HepG2 (cell line): Measurements from ENCODE around the gene TICAM2.

Experiments used
- ATF3 ChIP-seq: sonication (generic); formaldehyde crosslinking; IDR thresholded peaks from 2 replicates; pipeline ENCODE4 v1.4.0; 2020; ENCODE audit warnings: missing genetic modification reagents
- BHLHE40 ChIP-seq: IDR thresholded peaks from 2 replicates; pipeline ENCODE4 v1.6.1; 2011; ENCODE audit warnings: low read length, improper control_type of control experiment
- CBFB ChIP-seq: sonication (generic); formaldehyde crosslinking; IDR thresholded peaks from 2 replicates; pipeline ENCODE4 v1.4.0; 2020; ENCODE audit warnings: missing genetic modification reagents
- CTCF ChIP-seq: sonication (generic); formaldehyde crosslinking; IDR thresholded peaks from 2 replicates; pipeline ENCODE4 v1.5.0; 2020; ENCODE audit warnings: mild to moderate bottlenecking, missing genetic modification reagents, moderate library complexity
- PHB2 ChIP-seq: fragments of 450-650 bp; IDR thresholded peaks from 2 replicates; pipeline ENCODE4 v1.6.1; 2018; ENCODE audit not compliant: partially characterized antibody
- TAF1 ChIP-seq: sonication (generic); formaldehyde crosslinking; IDR thresholded peaks from 2 replicates; pipeline ENCODE4 v1.4.0; 2020; ENCODE audit warnings: missing genetic modification reagents
- ZBTB37 ChIP-seq: sonication (generic); formaldehyde crosslinking; IDR thresholded peaks from 2 replicates; pipeline ENCODE4 v1.4.0; 2020; ENCODE audit warnings: mild to moderate bottlenecking, missing genetic modification reagents
- ZFP37 ChIP-seq: sonication (generic); formaldehyde crosslinking; IDR thresholded peaks from 2 replicates; pipeline ENCODE4 v1.4.0; 2020; ENCODE audit warnings: missing genetic modification reagents, borderline replicate concordance
- ZNF274 ChIP-seq: sonication (generic); formaldehyde crosslinking; IDR thresholded peaks from 2 replicates; pipeline ENCODE4 v1.5.1; 2020; ENCODE audit warnings: mild to moderate bottlenecking, missing genetic modification reagents
- ZNF317 ChIP-seq: sonication (generic); formaldehyde crosslinking; IDR thresholded peaks from 2 replicates; pipeline ENCODE4 v1.5.0; 2020; ENCODE audit warnings: mild to moderate bottlenecking, missing genetic modification reagents

- TF ChIP-seq PHB2 (no peak), ATF3 (no peak), CTCF (CRISPR knock-in tag) (no peak), ZNF317 (CRISPR knock-in tag) (no peak), ZNF274 (CRISPR knock-in tag) (no peak), BHLHE40 (no peak), ZFP37 (CRISPR knock-in tag) (no peak), ZBTB37 (CRISPR knock-in tag) (no peak), TAF1 (CRISPR knock-in tag) (no peak), CBFB (no peak)
Observed at GRCh38 chr5:115648056-115648455, 45.8 kb upstream of the TICAM2 start.
